Measurements from ENCODE around the gene SPRED3.

DNA sequence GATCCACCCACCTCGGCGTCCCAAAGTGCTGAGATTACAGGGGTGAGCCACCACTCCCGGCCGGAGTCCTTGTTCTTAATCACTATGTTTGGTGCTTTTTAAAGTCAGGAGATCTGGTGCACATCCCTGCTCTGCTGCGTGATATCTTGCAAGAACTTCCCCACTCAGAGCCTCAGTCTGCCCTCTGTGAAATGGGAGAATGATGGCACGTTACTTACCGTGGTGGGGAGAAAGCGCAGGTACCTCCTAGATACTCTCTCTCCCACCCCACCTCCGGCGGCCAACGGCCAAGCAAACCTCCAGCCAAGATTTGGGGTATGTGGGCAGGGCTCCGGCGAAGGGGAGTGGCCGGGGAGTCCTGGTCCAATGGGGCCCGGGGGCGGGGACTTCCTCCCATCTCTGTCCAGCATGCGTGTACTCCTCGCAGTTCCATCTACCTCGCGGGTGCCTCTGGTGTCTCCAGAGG, 44.8 kb downstream of the SPRED3 start, which contains the start of gene RYR1:
- TF ChIP-seq, protein P1, sequence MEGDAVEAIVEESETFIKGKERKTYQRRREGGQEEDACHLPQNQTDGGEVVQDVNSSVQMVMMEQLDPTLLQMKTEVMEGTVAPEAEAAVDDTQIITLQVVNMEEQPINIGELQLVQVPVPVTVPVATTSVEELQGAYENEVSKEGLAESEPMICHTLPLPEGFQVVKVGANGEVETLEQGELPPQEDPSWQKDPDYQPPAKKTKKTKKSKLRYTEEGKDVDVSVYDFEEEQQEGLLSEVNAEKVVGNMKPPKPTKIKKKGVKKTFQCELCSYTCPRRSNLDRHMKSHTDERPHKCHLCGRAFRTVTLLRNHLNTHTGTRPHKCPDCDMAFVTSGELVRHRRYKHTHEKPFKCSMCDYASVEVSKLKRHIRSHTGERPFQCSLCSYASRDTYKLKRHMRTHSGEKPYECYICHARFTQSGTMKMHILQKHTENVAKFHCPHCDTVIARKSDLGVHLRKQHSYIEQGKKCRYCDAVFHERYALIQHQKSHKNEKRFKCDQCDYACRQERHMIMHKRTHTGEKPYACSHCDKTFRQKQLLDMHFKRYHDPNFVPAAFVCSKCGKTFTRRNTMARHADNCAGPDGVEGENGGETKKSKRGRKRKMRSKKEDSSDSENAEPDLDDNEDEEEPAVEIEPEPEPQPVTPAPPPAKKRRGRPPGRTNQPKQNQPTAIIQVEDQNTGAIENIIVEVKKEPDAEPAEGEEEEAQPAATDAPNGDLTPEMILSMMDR (IDR thresholded peaks at IDR 0.05; ENCODE audit: borderline replicate concordance, extremely low read depth, low read length, poor library complexity, severe bottlenecking), result no peak
- no peak for TF ChIP-seq EZH2 (IDR thresholded peaks at IDR 0.05; ENCODE audit: borderline replicate concordance, low read depth, low read length, severe bottlenecking)

Data from DND-41 (cell line).